Activated CD4-positive, alpha-beta T cell treated with anti-CD3 and anti-CD28 coated beads for 48 hours (primary cell): ENCODE measurements around the gene RGS11.

ENCODE experiments used
- DNase-seq: peaks from one replicate; pipeline ENCODE4 v3.0.0-alpha.2; 2020

The RGS11 gene

DNA sequence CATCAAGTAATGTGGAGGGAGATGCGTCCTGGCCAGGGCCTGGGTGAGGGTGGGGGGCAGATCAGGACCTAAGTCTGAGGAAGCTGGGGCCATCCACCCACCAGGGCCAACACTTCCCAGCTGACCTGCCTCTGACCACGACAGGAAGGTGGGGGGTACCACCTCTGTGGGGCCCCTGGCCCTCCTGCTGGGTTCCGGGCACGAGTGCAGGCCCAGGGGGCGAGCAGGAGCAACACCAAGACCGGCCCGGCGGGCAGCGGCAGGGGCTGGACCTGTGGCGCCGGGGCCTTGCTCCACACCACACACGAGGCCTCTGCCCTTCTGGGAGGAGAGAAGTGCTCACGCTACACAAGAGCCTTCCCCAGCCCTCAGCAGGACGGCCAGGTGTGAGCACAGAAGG, 20.5 kb upstream of the RGS11 start:
- no peak for DNase-seq

DNA sequence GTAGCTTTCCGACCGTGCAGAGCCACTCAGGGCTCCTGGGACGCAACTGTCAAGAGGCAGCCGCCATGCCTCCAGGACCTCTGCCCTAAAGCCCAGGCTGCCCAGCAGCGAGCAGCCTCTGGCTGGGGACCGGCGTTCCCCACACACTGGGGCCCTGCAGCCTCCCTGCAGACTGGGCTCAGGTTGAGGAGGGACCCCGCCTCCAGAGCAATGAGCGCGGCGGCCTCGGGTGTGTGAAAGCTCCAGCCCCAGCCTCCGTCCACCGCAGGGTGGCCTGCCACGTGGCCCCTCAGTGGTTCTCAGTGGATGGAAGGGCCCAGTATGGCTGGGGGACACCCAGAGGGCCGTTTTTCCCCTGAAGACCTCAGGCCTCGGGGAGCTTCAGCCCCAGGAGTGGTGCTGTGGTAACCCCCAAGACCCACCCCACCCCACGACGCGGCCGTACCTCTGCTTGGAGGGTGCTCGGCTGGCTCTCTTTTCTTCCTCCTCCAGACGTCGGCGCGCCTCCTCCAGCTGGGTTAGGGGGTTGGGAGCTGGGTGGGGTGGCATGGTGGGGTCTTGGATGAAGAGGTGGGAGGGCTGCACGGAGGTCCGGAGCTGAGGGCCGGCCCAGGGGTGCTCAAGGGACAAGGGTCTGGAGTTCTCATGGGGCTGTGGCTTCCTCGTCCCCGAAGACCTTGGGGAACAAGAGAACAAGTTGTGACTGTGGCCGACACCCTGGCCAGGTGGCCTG, 17.5 kb upstream of the RGS11 start:
- DNase-seq: no peak

DNA sequence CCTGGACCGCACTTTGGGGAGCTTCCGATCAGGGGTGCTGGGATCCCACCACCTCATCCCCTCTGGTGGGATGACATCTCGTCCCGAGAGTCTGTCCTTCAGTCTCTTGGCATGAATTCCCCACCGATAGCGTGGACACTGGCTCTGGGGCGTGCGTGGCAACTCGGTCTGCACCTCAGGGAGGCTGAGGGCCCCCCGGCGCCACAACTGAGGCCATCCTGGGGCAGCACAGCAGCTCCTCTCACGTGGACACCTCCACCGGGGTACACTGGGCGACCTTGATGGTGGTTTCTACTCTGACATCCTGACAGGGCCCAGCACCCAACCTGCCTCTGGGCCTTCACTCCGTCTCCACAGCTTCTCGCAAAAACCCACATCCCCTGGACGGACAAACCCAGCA, 15.8 kb upstream of the RGS11 start:
- no peak for DNase-seq

DNA sequence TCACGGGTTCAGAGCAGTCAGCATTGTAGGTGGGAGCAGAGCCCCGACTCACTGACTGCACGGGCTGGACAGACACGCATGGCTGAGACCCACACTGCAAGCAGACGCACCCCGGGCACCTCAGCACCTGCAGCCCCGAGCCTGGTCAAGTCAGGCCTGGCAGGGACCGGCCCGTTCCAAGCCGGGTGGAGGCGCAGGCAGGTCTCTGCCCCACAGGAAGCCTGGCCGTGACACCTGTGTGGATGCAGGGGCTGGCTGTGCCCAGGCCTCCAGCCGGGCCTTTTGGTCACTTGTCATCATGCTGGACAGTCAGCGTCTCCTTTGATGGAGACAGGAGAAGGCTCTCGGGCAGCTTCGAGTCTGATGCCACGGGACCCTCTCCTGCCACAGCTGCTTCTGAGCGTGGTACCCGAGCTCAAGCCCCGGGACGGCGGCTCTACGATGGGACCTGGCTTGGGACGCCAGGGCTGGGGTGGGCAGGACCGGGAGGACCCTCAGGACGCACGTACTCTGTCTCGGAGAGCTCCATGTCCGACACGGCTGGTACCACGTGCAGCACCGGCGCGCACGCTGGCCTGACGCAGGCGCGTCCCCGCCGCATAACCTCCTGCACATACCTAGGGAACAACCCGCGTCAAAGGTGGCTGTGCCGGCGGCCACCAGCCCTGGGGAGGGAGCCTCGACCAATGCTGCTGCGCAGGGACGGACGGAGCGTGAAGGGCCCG, 15.1 kb upstream of the RGS11 start:
- no peak for DNase-seq

DNA sequence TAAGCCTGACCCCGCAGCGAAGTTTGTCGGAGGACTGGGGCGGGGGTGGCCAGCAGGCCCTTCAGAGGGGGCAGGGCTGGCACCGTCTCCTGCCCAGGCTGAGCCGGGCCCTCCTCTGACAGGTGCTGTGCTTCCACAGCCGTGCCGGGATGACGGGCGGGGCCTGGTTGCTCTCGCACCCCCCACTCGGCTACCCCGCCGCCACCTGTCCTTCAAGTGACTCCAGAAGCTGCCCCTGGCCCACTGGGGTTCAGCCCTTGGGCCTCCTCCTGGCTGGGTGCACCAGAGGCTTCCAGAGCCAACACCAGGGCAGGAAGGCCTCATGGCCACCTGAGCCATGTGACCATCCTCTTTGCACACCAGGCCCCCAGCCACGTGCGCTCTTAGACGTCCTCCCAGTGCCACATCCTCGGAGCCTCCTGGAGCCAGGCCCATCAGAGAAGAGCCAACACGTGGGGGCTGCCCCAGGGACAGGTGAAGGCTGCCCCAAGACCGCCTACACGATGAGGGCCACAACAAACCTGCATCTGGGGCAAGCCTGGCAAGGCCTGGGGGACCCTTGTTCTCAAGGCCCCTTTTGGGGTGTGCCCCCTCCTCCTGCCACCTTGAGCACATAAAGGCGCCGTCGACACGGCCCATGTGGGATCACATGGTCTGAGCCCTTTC, 14.4 kb upstream of the RGS11 start:
- no peak for DNase-seq

DNA sequence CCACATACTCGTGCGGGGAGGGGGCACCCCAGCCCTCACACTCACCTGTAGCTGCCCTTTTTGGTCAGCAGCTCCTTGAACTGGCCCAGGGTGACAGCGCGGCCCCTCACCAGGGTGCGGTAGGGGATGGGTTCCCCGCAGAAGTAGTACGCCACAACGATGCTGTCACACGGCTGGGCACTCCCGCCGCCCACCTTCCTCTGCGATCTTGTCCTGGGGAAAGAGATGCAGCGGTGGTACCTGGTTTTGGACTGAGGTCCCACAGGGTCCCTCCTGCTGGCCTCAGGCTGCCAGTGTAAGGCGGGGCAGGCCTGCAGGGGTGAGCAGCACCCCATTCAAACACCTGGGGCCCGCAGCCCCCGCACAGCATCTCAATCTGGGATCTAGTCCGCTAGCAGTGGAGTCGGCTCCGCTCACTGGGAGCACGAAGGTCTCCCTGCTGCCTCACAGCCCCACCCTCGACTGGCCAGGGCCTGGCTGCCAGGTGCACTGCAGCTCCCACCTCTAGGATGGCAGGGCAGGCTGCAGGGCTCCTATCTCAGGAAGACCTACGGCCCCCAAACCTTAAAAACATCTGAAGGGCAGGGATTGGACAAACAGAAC, 13.8 kb upstream of the RGS11 start:
- no peak for DNase-seq

DNA sequence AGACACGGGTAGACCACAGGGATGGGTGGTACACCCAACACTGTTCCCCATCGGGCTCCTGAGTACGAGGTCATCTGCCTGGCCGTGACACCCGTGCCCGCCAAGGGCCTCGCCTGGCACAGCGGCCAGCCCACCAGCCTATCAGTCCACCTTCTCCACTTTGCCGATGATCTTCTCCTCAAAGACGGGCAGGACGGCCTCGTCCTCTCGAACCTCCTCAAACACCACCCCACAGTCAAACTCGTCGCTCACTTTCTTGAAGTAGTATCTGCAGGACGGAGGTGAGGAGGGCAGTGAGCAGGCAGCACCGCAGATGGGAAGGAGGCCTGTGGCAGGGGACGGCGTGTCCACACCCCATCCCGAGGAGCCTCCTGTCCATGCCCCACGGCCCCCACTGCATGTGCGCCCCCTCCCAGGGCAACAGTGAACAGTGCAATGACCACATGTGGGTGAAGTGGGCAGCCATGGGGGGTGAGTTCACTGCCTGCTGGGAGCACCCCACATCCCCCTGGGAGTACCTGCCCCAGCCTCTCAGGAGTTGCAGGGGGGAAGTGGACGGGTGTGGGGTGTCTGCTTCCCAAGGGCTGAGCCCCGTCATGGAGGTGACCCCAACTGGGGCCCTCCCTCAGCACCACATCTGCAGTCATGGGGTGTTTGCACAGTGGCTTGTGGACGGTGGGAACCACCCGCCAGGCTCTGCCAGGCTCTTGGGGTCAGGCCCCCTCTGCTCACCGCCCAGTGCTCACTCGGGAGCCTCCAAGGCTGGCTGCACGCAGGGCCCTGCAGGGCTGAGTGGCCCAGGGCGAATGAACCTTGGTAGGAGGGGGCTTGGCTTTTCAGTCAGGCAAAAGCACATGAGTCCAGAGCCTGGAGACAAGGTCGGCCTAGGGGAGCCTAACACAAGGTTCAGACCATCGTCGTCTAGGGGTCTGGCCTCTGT, 12.5 kb upstream of the RGS11 start:
- DNase-seq: no peak

DNA sequence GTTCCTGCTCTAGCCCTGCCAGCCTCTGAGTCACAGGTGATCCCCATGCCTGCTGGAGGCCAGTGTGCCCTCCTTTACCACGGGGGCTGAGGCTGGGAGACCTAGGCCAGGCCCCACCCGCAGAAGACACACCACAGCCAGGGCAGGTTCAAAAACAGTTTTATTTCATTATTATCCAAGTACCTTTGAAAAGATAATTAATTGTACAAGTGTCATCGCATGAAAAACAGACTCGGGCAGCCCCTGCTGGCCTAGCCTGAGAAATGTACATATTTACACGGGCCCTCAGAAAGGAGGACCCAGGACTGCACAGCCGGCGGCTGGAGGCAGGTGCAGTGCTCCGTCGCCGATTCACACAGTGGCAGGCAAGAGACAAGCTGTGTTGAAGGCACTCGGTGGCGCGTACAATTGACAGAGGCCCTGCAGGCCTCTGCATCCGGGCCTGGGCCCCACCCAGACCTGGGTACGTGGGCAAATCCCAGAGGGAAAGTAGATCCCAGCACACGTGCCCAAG, 11.6 kb upstream of the RGS11 start:
- DNase-seq: no peak

DNA sequence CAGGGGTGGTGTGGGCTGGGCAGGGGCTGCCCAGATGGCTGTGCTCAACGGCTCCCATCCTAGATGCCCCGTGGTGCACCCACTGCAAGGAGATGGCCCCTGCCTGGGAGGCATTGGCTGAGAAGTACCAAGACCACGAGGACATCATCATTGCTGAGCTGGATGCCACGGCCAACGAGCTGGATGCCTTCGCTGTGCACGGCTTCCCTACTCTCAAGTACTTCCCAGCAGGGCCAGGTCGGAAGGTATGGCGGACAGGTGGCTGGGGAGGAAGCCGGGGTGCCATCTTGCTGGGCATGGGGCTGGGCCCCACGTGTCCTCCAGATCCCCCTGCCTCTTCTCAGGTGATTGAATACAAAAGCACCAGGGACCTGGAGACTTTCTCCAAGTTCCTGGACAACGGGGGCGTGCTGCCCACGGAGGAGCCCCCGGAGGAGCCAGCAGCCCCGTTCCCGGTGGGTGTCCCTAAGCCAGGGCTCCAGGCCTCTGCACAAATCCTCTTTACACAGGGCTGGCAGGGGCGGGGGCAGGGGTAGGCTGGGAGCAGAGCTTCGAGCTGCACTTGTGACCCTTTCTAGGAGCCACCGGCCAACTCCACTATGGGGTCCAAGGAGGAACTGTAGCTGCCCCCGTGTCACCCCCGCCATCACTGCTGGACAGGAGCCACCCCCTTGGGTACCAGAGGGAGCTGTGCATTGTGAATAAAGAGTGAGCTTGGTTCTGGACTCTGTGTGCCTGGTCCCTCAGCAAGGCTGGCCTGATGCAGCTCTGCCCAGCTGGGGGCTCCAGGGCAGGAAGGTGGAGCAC, 10.9 kb upstream of the RGS11 start:
- no peak for DNase-seq

DNA sequence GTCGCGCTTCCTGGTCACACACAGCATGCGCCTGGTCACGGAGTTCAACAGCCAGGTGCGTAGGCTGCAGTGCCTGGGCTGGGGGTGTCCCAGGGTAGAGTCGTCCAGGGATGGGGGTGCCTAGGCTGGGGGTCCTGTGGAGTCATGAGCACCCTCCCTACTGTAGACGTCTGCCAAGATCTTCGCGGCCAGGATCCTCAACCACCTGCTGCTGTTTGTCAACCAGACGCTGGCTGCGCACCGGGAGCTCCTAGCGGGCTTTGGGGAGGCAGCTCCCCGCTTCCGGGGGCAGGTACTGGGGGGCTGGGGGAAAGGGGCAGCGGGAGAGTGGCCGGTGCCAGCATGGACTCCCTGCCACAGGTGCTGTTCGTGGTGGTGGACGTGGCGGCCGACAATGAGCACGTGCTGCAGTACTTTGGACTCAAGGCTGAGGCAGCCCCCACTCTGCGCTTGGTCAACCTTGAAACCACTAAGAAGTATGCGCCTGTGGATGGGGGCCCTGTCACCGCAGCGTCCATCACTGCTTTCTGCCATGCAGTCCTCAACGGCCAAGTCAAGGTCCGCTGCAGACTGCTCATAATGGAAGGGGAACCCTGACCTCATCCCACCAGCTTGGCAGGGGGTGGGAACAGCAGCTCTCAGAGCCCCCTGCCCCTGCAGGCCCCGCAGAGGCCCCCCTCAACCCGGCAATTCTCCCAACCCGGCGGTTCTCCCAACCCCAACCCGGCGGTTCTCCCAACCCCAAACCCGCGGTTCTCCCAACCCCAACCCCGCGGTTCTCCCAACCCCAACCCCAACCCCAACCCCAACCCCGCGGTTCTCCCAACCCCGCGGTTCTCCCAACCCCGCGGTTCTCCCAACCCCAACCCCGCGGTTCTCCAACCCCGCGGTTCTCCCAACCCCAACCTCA, 9.7 kb upstream of the RGS11 start:
- no peak for DNase-seq

DNA sequence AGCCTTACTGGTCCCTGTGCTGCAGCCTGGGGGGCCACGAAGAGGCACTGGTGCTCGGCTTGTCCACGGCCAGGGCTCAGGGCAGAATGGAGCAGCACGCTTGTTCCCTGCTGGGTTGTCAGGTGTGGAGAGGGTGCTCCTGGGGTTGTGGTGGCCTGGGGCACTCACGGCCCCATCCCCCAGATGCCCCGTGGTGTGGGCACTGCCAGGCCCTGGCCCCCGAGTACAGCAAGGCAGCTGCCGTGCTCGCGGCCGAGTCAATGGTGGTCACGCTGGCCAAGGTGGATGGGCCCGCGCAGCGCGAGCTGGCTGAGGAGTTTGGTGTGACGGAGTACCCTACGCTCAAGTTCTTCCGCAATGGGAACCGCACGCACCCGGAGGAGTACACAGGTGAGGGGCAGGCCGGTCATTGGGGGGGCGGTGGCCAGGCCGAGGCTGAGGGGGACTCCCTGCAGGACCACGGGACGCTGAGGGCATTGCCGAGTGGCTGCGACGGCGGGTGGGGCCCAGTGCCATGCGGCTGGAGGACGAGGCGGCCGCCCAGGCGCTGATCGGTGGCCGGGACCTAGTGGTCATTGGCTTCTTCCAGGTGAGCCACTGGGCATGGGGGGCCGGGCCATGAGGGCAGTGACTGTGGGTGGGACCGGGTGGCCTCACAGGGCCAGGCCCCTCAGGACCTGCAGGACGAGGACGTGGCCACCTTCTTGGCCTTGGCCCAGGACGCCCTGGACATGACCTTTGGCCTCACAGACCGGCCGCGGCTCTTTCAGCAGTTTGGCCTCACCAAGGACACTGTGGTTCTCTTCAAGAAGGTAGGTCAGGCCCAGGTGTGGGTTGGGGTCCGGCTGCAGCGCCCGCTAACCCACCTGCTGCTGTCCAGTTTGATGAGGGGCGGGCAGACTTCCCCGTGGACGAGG, 8.7 kb upstream of the RGS11 start:
- no peak for DNase-seq

DNA sequence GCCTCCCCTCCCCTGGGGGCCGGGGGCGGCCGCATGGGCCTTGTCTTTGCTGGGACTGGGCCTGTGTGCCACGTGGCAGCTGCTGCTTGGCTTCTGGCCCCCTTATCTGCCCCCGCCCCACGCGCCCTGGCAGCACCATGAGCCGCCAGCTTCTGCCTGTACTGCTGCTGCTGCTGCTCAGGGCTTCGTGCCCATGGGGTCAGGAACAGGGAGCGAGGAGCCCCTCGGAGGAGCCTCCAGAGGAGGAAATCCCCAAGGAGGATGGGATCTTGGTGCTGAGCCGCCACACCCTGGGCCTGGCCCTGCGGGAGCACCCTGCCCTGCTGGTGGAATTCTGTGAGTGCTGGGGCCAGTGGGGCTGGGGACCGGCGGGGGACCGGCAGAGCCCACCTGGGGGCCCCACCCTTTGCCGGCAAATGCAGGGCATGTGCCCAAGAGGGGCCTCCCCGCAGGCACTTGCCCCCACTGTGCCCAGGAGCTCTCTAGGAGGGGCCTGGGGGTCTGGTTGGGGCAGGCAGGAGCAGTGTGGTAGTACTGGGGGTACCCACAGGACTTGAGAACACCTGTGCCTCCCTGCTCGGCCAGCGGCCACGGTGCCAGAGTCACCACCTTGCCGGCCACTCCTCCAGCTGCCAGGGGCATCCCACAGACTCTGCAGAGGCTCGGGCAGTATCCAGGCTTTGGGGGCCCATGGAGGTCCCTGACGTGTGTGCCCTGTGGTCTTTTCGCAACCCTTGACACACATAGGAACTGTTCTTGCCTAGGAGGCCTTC, 7.5 kb upstream of the RGS11 start, which contains the start of gene PDIA2:
TSS of gene PDIA2 (plus strand) at position 132 of the 773 bp plus-strand sequence. CDS start at position 138, 6 bp downstream.
- DNase-seq: no peak

DNA sequence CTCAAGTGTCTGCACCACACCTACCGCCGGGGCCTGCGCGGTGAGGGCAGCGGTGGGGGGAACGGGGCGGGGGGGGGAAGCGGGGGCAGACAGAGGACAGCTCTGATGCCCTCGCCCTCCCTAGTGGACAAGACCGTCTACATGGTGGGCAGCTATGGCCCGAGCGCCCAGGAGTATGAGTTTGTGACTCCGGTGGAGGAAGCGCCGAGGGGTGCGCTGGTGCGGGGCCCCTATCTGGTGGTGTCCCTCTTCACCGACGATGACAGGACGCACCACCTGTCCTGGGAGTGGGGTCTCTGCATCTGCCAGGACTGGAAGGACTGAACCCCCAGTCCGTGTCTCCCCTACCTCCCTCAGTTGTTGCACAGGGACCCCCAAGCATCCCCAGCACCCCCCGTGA, 6.7 kb upstream of the RGS11 start:
- DNase-seq: no peak

DNA sequence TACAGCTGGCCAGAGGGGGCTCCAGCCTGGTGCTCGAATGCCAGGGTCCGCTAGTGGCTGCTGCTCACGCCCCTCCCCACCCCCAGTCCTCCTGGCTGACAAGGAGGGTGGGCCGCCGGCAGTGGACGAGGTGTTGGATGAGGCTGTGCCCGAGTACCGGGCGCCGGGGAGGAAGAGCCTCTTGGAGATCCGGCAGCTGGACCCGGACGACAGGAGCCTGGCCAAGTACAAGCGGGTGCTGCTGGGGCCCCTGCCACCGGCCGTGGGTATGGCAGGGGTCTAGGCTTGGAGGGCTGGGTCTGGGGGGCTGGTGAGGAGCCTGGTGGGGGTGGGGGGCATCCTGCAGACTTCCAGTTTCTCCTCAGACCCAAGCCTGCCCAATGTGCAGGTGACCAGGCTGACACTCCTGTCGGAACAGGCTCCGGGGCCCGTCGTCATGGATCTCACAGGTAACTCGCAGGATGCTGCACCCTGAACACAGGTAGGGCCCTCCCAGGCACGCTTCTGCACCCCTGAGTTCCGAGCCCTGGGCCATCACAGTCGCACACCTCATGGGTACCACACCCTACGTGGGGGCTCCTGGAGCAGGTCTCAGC, 6.0 kb upstream of the RGS11 start:
- no peak for DNase-seq

DNA sequence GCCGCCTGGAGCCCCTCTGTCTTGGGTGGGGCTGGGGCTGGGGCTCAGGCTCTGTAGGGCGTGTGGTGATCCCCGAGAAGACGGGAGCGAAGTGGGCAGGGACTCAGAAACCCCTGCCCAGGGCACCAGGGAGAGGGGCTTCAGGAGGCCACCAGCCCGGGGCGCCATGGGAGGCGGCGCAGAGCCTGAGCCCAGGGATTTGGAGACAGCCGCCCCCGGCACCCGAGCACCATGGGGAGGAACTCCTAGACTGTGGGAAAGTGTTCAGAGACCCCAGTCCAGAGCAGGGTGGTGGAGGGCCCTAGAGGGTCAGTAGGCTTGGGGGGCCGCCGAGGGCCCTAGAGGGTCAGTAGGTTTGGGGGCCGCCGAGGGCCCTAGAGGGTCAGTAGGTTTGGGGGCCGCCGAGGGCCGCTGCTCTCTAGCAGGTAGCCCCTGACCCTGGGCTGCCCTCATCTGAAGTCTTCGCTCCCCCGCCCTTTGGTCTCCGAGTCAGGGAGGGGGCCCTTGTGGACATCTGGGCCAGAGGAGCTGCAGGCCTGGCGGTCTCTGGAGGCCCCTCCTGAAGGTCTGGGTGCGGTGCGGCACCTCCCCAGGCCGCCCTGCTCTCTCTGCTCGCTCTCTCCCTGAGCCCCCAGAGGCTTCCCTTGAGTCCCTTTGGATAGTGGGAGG, 5.4 kb upstream of the RGS11 start:
- DNase-seq: no peak

DNA sequence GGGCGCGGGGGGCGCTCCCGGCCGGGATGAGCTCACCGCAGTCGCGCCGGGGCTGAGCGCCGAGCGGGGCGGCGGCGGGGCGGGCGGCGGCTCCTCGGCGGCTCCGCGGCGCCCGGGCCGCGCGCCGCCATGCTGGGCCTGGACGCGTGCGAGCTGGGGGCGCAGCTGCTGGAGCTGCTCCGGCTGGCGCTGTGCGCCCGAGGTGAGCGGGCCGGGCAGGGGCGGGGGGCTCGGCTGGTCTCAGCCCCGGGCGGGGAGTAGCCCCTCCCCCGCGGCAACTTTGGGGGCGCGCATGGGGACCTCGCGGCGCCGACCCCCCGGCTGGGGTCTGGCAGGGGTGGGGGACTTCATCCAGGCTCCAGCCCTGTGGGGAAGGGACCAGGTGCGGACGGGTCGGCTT, 4.8 kb upstream of the RGS11 start, which contains the start of gene ARHGDIG:
TSS of gene ARHGDIG (plus strand) at position 40 of the 400 bp plus-strand sequence. CDS start at position 130, 90 bp downstream.
- DNase-seq: no peak

DNA sequence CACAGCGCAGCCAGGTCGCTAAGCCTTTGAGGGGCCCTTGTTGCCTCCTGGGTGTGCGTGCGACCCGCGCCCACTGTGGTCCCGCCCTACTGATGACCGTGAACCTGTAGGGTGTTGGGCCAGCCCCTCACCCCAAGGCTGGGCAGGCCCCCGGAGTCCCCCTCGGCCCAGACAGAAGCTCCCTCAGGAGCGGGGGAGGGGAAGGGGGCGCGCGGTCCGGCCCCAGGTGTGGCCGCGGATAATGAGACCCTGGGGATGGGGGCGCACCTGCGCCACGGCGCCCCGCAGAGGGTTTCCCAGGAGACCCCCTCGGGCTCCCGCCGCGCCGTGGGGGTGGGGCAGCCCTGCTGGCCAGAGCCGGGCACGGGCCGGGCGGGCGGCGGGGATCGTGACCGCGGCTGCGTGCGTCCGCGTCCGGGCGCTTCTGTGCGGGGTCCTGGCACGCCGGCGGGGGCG, 4.3 kb upstream of the RGS11 start:
- no peak for DNase-seq
